Kidney capillary endothelial cell (primary cell): ENCODE results near the gene PHF20.
A peak's percentile ranks its signal among the peaks of the same experiment; 100 is the strongest.
"Not testable (repeated sequence)": the region's sequence is repeated elsewhere in the genome, so short reads cannot be mapped to it uniquely, and the experiment has no call there.

Source experiments
- DNase-seq: peaks from one replicate; pipeline ENCODE4 v3.0.0-alpha.2; 2018; ENCODE audit warnings: low spot score

PHF20 gene

DNA sequence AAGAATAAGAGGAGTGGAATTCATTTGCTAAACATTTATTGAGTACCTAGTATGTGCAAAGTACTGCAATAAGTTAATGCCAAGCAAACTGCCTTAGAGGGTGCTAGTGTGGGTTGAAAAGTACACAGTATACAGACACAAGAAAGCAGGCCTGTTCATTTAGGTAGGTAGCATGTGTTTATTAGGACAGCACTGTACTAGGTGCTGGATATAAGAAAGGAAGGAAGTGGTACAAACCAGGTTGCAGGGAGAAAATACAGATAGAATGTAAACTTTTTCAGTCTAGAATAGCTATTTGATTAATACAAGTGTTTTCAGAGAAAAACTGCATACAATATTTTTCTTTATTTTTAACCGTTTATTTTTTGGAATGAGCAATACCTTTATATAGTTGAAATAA lies 68.1 kb downstream of the PHF20 start:
- DNase-seq: no peak

DNA sequence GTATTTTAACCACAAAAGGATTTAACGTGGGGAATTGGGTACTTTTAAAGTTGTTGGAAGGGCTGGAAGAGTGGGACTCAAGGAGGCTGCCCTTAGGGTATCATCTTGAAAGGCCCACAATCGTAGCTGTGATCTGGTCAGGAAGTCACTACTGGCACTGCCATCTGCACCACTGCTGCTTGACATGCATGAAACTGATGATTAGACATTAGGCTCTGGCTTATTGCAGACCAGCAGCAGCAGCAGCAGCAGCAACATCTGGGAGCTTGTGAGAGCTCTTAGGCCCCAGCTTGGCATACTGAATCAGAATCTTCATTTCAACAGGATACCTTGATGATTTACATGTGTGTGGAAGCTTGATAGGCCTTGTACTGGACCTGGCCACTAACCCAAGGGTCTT lies 68.6 kb downstream of the PHF20 start:
- no peak for DNase-seq

DNA sequence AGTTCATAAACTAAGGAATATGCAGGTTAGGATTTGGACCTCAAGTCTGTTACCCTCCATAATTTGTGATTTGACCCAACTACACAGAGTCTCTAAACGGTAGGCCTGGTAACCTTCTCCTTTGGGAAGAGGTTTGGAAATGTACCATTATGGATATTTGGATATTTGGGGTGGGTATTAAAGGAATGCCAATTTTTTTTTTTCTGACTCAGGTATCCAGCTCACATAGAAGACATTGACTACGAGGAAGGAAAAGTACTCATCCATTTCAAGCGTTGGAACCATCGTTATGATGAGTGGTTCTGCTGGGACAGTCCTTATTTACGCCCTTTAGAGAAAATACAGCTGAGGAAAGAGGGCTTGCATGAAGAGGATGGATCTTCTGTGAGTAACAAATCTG lies 70.5 kb downstream of the PHF20 start:
- no peak for DNase-seq

GRCh38 chr20:35843894-35844293 lies 72.1 kb downstream of the PHF20 start:
- not testable (repeated sequence) for DNase-seq

GRCh38 chr20:35845561-35845960 lies 73.7 kb downstream of the PHF20 start:
- no peak for DNase-seq

DNA sequence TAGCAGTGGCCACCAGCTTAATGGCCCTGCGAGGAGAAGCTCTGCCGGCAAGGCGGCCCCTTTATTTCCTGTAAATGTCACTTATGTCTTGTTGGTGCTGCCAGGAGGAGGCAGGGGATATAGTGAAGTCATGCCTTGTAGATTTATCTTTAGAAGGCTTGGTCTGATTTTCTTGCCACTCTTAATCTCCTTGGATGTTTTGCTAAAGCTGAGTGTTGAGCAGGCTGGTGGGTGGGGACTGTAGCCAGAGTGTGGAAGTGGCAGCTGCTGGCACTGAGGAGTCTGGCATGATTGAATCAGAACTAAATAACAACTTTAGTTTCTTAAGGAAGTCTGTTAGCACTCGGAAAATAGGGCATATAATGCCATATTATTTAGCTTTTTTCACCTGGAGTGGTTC lies 77.9 kb downstream of the PHF20 start:
- no peak for DNase-seq

- DNase-seq: not testable (repeated sequence)
Observed at GRCh38 chr20:35851659-35852058, 79.8 kb downstream of the PHF20 start.

DNA sequence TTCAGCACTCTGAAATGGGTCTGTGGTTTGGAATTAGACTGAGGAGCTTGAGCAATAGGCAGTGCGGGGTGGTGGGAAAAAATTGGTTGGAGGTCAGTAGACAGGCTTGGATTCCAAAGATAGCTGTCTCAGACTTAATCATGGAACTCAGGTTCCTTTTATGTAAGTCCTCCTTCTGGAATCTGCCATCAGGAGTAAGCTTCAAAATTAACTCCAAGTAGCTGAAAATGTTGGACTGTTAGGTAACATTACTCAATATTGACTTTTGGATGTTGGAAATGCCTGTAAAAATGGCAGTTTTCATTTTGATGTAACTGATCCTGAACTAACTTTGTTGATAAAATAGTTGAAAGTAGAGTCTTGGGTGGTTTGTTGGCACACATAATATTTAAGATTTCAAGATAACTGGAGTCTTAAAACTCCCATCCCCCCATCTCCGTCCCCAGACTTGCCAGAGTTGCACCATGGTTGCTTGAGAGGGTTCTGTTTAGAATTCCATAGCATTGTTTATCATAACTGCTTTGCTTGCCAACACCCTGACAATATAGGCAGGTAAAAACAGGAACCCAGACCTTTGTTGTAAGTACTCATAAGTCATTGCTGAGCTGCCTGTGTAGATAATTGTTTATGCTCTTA lies 83.0 kb downstream of the PHF20 start:
- no peak for DNase-seq

DNA sequence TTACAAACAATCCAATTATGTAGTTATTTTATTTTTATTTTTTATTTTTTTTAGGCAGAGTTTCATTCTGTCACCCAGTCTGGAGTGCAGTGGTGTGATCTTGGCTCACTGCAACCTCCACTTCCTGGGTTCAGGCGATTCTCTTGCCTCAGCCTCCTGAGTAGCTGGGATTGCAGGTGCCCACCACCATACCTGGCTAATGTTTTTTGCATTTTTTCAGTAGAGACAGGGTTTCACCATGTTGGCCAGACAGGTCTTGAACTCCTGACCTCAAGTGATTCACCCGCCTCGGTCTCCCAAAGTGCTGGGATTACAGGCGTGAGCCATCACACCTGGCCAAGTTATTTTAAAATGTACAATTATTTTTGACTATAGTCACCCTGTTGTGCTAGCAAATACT lies 83.8 kb downstream of the PHF20 start:
- not testable (repeated sequence) for DNase-seq

GRCh38 chr20:35856866-35857265 lies 85.1 kb downstream of the PHF20 start:
- DNase-seq: no peak

GRCh38 chr20:35866418-35867202 lies 94.8 kb downstream of the PHF20 start:
- DNase-seq: no peak

- DNase-seq: no peak
Observed at GRCh38 chr20:35870541-35871258, 98.9 kb downstream of the PHF20 start.

GRCh38 chr20:35871259-35871771 lies 99.5 kb downstream of the PHF20 start:
- DNase-seq: no peak

- DNase-seq: no peak
Observed at GRCh38 chr20:35876033-35876320, 104.2 kb downstream of the PHF20 start.

GRCh38 chr20:35877611-35878010 lies 105.8 kb downstream of the PHF20 start:
- no peak for DNase-seq

DNA sequence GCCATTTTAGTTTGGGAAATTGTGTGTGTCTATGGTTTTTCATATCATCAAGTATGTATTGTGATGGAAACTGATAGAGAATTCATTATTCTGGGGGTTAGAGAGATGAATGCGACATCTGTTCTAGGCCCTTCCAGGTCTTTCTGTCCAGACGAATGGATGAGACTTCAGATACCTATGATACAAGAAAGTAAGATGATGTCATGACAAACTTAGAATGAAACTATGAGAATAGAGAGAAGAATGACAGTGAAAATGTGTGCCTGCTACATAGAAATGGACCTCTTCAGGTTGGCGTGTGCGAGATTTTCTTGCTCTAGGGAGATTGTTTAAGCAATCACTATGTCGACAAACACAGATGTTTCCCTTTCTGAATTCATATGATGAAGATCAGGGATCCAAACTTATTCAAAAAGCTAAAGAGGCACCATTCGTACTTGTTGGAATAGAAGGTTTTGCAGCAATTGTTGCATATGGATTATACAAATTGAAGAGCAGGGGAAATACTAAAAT lies 106.4 kb downstream of the PHF20 start:
- DNase-seq: no peak

DNA sequence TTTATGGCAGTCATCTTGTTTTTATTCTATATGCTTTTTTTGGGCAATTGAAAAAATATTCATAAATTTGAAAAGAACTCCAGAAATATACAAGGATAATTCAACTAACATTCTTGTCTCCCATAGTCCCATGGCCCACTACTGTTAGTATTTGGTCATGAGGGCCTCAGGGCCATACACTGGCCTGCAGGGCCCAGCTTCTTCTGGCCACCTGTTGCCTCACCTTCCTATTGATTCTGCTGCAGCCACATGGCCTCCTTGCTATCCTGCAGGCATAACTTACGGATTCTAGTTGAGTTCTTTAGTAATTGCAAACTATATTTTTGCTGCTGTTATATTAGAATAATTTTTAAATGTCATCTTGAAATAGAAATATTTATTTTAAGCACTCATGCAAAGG lies 109.9 kb downstream of the PHF20 start:
- no peak for DNase-seq

DNA sequence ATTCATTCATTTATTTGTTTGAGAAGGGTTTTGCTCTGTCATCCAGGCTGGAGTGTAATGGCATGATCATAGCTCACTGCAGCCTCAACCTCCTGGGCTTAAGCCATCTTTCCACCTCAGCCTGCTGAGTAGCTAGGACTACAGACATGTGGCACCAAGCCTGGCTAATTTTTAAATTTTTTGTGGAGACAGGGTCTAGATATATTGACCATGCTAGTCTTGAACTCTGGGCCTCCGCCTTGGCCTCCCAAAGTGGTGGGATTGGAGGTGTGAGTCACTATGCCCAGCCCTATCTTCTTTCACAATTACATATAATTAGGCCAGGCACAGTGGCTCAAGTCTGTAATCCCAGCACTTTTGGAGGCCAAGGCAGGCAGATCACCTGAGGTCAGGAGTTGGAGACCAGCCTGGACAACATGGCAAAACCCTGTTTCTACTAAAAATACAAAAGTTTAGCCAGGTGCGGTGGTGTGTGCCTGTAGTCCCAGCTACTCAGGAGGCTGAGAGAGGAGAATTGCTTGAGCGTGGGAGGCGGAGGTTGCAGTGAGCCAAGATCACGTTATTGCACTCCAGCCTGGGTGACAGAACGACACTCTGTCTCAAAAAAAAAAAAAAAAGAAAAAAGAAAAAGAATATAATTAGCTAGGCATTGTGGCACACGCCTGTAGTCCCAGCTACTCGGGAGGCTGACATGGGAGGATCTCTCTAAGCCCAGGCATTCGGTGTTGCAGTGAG lies 110.8 kb downstream of the PHF20 start:
- DNase-seq: not testable (repeated sequence)

DNA sequence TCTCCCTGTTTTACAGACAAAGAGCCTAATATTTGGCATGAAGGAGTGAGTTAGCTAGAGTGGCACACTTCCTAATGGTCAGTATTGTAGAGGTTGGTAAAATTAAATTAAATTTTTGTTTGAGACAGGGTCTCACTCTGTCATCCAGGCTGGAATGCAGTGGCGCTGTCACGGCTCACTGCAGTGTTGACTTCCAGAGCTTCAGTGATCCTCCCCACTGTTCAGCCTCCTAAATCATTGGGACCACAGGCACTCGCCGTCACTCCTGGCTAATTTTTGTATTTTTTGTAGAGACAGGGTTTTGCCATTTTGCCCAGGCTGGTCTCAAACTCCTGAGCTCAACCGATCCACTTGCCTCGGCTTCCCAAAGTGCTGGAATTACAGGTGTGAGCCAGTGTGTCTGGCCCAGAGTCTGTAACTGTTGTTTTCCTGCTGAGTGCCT lies 111.5 kb downstream of the PHF20 start:
- no peak for DNase-seq

DNA sequence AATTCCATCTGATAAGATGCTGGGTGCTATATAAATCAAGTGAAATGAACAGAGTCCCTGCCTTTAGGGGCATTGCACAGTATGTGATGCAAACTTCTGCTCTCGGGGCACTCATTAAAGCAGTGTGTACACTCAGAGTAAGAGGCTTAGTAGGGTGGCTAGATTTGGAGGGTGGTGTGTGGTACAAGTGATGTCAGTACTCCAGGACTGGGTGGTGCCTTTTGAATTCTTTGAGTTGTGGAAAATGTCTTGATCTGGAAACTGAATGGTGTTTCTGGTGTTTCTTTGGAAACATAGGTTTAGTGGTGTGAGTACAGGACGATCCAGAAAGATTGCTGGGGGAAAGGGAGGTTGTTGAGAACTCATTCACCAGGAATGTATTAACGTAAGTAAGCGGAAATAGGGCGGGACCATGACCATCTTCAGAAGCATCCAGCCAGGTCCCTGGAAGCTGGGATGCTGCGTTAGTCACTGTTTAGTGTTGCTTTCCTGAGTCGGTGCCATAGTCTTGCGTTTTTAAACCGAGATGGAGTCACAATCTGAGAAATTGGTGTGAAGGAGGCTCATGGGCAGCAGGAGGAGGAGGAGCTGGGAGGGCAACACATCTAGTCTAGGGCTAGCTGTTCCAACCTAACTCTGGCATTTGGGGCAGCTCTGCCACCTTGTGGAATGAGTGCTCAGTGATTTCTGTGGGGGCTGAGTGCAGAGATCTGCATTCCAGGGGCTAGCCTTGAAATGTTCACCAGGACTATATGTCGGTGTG lies 112.1 kb downstream of the PHF20 start:
- DNase-seq: peak; percentile 67

- DNase-seq: no peak
Observed at GRCh38 chr20:35884541-35884865, 112.7 kb downstream of the PHF20 start.

DNA sequence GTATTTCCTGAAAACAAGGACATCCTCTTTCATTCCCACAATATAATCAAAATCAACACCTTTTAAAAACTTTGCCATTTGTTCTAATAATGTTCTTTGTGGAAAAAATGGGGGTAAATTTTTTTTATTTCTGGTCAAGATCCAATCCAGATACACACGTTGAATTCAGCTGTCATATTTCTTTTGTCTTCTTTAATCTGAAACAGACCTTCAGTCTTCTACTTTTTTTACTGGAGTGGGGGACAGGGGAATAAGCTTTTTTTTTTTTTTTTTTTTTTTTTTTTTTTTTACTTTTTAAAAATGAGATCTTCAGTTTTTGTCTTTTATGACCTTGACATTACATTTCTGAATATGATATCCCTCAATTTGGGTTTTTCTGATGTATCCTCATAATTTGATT lies 113.4 kb downstream of the PHF20 start:
- DNase-seq: no peak
